T follicular helper cell (primary cell): ENCODE measurements around the gene RCOR1.

Source experiments
- DNase-seq: peaks from one replicate; pipeline ENCODE4 v3.0.0-alpha.2; 2020; ENCODE audit warnings: low read depth

Gene RCOR1

GRCh38 chr14:102776761-102777710 is 184.6 kb downstream of the RCOR1 start, which contains the start of gene TRAF3:
TSS of gene TRAF3 (plus strand) at chr14:102777449. CDS start at chr14:102870202, 92,753 bp downstream.
- peak; percentile 86 for DNase-seq

GRCh38 chr14:102777711-102778337 is 185.4 kb downstream of the RCOR1 start:
- DNase-seq, result no peak

GRCh38 chr14:102778338-102779083 is 186.1 kb downstream of the RCOR1 start:
- no peak for DNase-seq

GRCh38 chr14:102779084-102779462 is 186.6 kb downstream of the RCOR1 start:
- no peak for DNase-seq

GRCh38 chr14:102779574-102780315 is 187.3 kb downstream of the RCOR1 start:
- no peak for DNase-seq
